Heart left ventricle (tissue), 13 donors: ENCODE data around the gene MSL3.

Source experiments
- POLR2A ChIP-seq, 2 donors: fragments of 450-650 bp; IDR thresholded peaks; one replicate each; pipeline ENCODE4 v1.6.1; 2017; ENCODE audit warnings: antibody characterized with exemption in 2 of 2, mild to moderate bottlenecking in 2 of 2, moderate library complexity in 2 of 2
- TF ChIP-seq, protein P1 (sequence below), 12 donors: fragments of 200-600 bp; sonication (generic) in 4 of 12; IDR thresholded peaks; one replicate each; pipeline versions ENCODE4 v1.5.0 to v1.8.0; 2018 to 2022; ENCODE audit warnings: antibody characterized with exemption in 12 of 12, mild to moderate bottlenecking in 5 of 12
- donor health status: ischemic (EF 13 %, LVEDD 7.1; RV severe dilation, severe dysfunction).
- donor health status: DM: no; HTN: yes; CAD: no.
- donor health status: DM: no; HTN: no; CAD: no.
- donor health status: ischemic (EF 25% LVEDD 6.9; RV normal size, moderate dysfunction).
- donor health status: ischemic (EF 25% LVEDD 5.7; RV mildly dilated, moderate dysfunction).
- donor health status: ischemic (EF 35%, LVEDD 5.7; RV mildly dilated, moderate dysfunction).
- donor health status: nonischemic (EF 11% LVEDD 7.7; RV severe dilation, severe dysfunction).
- donor health status: DM: yes; HTN: yes; CAD: no.
- donor health status: PGD.
- donor health status: ischemic (EF 29% LVEDD 5.4; RV normal size, mild dysfunction).
- donor health status: nonischemic (EF 23%, LVEDD 6.1; RV moderate dilation, normal function).

DNA sequence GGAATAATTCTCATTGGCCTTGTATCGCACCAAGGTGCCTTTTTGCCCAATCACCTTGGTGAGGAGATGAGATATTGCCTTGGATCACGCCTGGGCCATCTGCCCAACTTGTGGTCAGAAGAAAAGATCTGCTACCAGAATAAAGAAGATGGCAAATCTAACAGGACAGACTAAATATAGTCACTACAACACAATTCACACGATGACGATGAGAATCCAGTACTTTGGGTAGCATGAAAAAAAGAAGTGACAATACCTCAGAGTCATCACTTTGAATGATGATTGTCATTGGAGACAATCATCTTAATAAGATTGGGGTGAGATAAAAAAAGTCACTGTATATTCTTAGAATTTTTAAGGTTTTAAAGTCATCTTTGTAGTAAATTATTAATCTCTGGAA is 7.3 kb upstream of the MSL3 start:
- TF ChIP-seq, protein P1, sequence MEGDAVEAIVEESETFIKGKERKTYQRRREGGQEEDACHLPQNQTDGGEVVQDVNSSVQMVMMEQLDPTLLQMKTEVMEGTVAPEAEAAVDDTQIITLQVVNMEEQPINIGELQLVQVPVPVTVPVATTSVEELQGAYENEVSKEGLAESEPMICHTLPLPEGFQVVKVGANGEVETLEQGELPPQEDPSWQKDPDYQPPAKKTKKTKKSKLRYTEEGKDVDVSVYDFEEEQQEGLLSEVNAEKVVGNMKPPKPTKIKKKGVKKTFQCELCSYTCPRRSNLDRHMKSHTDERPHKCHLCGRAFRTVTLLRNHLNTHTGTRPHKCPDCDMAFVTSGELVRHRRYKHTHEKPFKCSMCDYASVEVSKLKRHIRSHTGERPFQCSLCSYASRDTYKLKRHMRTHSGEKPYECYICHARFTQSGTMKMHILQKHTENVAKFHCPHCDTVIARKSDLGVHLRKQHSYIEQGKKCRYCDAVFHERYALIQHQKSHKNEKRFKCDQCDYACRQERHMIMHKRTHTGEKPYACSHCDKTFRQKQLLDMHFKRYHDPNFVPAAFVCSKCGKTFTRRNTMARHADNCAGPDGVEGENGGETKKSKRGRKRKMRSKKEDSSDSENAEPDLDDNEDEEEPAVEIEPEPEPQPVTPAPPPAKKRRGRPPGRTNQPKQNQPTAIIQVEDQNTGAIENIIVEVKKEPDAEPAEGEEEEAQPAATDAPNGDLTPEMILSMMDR (IDR thresholded peaks at IDR 0.05): no peak
- no peak for TF ChIP-seq POLR2A (IDR thresholded peaks at IDR 0.05)
